ENCODE results near the gene MOSPD3.

DNA sequence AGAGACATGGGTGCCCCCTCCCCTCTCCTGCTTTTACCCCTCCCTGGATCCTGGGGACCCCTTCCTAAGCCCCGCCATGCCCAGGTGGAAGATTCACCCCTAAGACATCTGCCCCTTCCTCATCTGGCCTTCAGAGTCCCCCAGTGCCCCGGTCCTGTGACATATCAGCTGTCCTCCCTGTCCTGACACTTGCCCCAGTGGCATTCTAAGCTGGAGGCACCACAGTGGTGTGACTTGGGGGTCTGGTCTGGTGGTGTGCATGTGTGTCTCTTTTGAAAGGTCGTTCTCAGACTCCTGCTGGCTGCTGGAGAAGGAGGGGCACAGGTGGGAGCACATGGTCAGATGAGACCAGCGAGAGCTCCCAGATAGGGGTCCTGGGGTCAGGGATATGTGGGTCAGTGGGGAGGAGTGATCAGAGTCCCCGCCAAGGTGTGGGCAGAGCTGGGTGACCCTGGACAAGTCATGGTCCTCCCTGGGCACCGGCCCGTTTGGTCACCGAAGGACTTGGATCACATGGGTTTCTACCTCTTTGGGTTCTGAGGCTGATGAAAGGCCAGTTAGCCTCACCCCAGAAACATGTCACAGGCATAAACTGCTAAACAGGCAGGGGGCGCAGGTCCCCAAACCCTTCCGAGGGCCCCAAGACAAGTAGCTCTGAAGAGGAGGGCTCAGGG lies 29.7 kb downstream of the MOSPD3 start:
- TF ChIP-seq POLR2A (IDR thresholded peaks at IDR 0.05; ENCODE audit: low read depth), result no peak
- TF ChIP-seq, protein P1, sequence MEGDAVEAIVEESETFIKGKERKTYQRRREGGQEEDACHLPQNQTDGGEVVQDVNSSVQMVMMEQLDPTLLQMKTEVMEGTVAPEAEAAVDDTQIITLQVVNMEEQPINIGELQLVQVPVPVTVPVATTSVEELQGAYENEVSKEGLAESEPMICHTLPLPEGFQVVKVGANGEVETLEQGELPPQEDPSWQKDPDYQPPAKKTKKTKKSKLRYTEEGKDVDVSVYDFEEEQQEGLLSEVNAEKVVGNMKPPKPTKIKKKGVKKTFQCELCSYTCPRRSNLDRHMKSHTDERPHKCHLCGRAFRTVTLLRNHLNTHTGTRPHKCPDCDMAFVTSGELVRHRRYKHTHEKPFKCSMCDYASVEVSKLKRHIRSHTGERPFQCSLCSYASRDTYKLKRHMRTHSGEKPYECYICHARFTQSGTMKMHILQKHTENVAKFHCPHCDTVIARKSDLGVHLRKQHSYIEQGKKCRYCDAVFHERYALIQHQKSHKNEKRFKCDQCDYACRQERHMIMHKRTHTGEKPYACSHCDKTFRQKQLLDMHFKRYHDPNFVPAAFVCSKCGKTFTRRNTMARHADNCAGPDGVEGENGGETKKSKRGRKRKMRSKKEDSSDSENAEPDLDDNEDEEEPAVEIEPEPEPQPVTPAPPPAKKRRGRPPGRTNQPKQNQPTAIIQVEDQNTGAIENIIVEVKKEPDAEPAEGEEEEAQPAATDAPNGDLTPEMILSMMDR (IDR thresholded peaks at IDR 0.05), result no peak
- TF ChIP-seq POLR2AphosphoS5 (IDR thresholded peaks at IDR 0.05), result no peak
- TF ChIP-seq EP300 (IDR thresholded peaks at IDR 0.05), result no peak

Measured in esophagus muscularis mucosa (tissue), 4 donors.